NB4 (cell line): ENCODE measurements around the gene PC.

Experiments
- DNase-seq: peaks from one replicate; pipeline ENCODE4 v3.0.0; 2010; ENCODE audit warnings: low read depth
- H3K4me3 ChIP-seq: one replicate; pipeline ENCODE4 v1.5.1; 2011; ENCODE audit warnings: mild to moderate bottlenecking, low read depth, low read length, moderate library complexity
- CTCF ChIP-seq: IDR thresholded peaks from one replicate; pipeline ENCODE4 v1.5.1; 2012; ENCODE audit warnings: low read depth, low read length
- MAX ChIP-seq: IDR thresholded peaks from 2 replicates; pipeline ENCODE4 v1.6.1; 2011; ENCODE audit warnings: low read depth, low read length
- MYC ChIP-seq: IDR thresholded peaks from 2 replicates; pipeline ENCODE4 v1.6.1; 2011; ENCODE audit warnings: low read depth, low read length
- POLR2A ChIP-seq: IDR thresholded peaks from 2 replicates; pipeline ENCODE4 v1.6.1; 2011; ENCODE audit warnings: mild to moderate bottlenecking; ENCODE audit not compliant: insufficient read length; ENCODE audit errors: extremely low read depth

PC gene

GRCh38 chr11:66885950-66886440 is 72.2 kb downstream of the PC start:
- DNase-seq: no peak
- no peak overlapping the region for H3K4me3 ChIP-seq
- TF ChIP-seq MAX (no peak), CTCF (no peak), POLR2A (no peak), MYC (no peak)

- no peak for DNase-seq
- TF ChIP-seq MYC (no peak), MAX (no peak), POLR2A (no peak), CTCF (no peak)
- H3K4me3 ChIP-seq: no peak overlapping the region
Observed at GRCh38 chr11:66885469-66885868, 72.7 kb downstream of the PC start.

- DNase-seq: no peak
- TF ChIP-seq CTCF (no peak), POLR2A (no peak), MYC (no peak), MAX (no peak)
- H3K4me3 ChIP-seq: no peak overlapping the region
Observed at GRCh38 chr11:66884443-66884842, 73.7 kb downstream of the PC start.

GRCh38 chr11:66883016-66883965 is 74.9 kb downstream of the PC start:
- DNase-seq: peak; percentile 68
- H3K4me3 ChIP-seq: no peak overlapping the region
- TF ChIP-seq MAX: peak; percentile 84
- TF ChIP-seq CTCF: peak; percentile 88
- no peak for TF ChIP-seq MYC

- TF ChIP-seq POLR2A: no peak
- no peak for TF ChIP-seq MYC
- TF ChIP-seq CTCF: no peak
- no peak for TF ChIP-seq MAX
- no peak for DNase-seq
- H3K4me3 ChIP-seq: no peak overlapping the region
Observed at GRCh38 chr11:66882561-66883015, 75.6 kb downstream of the PC start.
